ENCODE data around the gene CTNNA2.

- TF ChIP-seq CTCF (conservative IDR thresholded peaks at IDR 0.05 in 1 of 2, IDR thresholded peaks at IDR 0.05 in 1 of 2; ENCODE audit: extremely low read depth in 1 of 2, insufficient read depth in 1 of 2, low read depth in 1 of 2, low read length in 2 of 2) (no peak), EZH2 (IDR thresholded peaks at IDR 0.05; ENCODE audit: borderline replicate concordance, low read length) (no peak)
Observed at GRCh38 chr2:80205498-80205897, 692.6 kb downstream of the CTNNA2 start.

Data from mammary epithelial cell (primary cell).